Smooth muscle cell of the pulmonary artery (primary cell): Measurements from ENCODE around the gene ALDOA. TPM values are rescaled to one million over a fixed set of nuclear protein-coding genes. Genes with fewer than 3 reads are reported as not detected.

Experiments used
- total RNA-seq: library from RNA; depleted of rRNA; stranded (reverse); fragments of >200 nt; gene quantifications from 2 replicates; pipeline ENCODE4 v1.2.3, GENCODE V29; 2014

Gene ALDOA
- total RNA-seq, result 1,333 and 1,606 TPM in 2 replicates

GRCh38 chr16:30065102-30065942 is at the start of gene ALDOA:
Gene ALDOA (plus strand): TSS chr16:30065760. CDS start chr16:30066898, 1,138 bp downstream.

GRCh38 chr16:30022887-30023286 is 42.7 kb upstream of the ALDOA start, which contains the start of gene C16orf92:
Gene C16orf92 (plus strand): TSS chr16:30023198. CDS start chr16:30023341, 143 bp downstream.

GRCh38 chr16:30030841-30031413 is 34.6 kb upstream of the ALDOA start, which contains the start of gene TLCD3B:
Gene TLCD3B (minus strand): TSS chr16:30031271. CDS start chr16:30030527, 744 bp downstream.

GRCh38 chr16:30075503-30076275 is 10.1 kb downstream of the ALDOA start, which contains the start of gene PPP4C:
Gene PPP4C (plus strand): TSS chr16:30075994. CDS start chr16:30076378, 384 bp downstream.

GRCh38 chr16:30091474-30092372 is 26.2 kb downstream of the ALDOA start, which contains the start of gene TBX6:
Gene TBX6 (minus strand): TSS chr16:30091924. CDS start chr16:30091193, 731 bp downstream.

GRCh38 chr16:30096105-30096861 is 30.7 kb downstream of the ALDOA start, which contains the start of gene YPEL3:
Gene YPEL3 (minus strand): TSS chr16:30096213. CDS start chr16:30095482, 731 bp downstream.

GRCh38 chr16:30113031-30113710 is 47.6 kb downstream of the ALDOA start, which contains the start of gene GDPD3:
Gene GDPD3 (minus strand): TSS chr16:30113537. CDS start chr16:30113478, 59 bp downstream.

Other genes starting within 250 kb of the ALDOA start
- gene PAGR1, start 249.6 kb upstream of the ALDOA start, total RNA-seq, result 11.6 and 13.3 TPM in 2 replicates
- gene MVP, start 245.3 kb upstream of the ALDOA start, total RNA-seq, result 320 and 476 TPM in 2 replicates
- gene CDIPT, start 202.5 kb upstream of the ALDOA start, total RNA-seq, result 101 and 114 TPM in 2 replicates
- gene SEZ6L2, start 166.2 kb upstream of the ALDOA start, total RNA-seq, result 65.5 and 78.6 TPM in 2 replicates
- 8.8 and 12.8 TPM in 2 replicates for gene ASPHD1, start 165.3 kb upstream of the ALDOA start, total RNA-seq
- gene KCTD13, start 139.5 kb upstream of the ALDOA start, total RNA-seq, result 7.3 and 12.1 TPM in 2 replicates
- 81.6 and 84.1 TPM in 2 replicates for gene TMEM219, start 103.7 kb upstream of the ALDOA start, total RNA-seq
- 57.6 and 60.2 TPM in 2 replicates for gene TAOK2, start 91.9 kb upstream of the ALDOA start, total RNA-seq
- 5.6 and 5.9 TPM in 2 replicates for gene HIRIP3, start 70.1 kb upstream of the ALDOA start, total RNA-seq
- gene INO80E, start 69.5 kb upstream of the ALDOA start, total RNA-seq, result 15.2 and 23.6 TPM in 2 replicates
- 0.20 and 0.33 TPM in 2 replicates for gene DOC2A, start 54.7 kb upstream of the ALDOA start, total RNA-seq
- gene C16orf92, start 42.6 kb upstream of the ALDOA start, total RNA-seq, result not detected in 2 replicates
- gene TLCD3B, start 34.5 kb upstream of the ALDOA start, total RNA-seq, result 0.10 and 0.26 TPM in 2 replicates
- gene PPP4C, start 10.2 kb downstream of the ALDOA start, total RNA-seq, result 124 and 137 TPM in 2 replicates
- 0.13 and 0.20 TPM in 2 replicates for gene TBX6, start 26.2 kb downstream of the ALDOA start, total RNA-seq
- 13.8 and 27.0 TPM in 2 replicates for gene YPEL3, start 30.5 kb downstream of the ALDOA start, total RNA-seq
- gene GDPD3, start 47.8 kb downstream of the ALDOA start, total RNA-seq, result 0.76 and 1.3 TPM in 2 replicates
- gene MAPK3, start 57.5 kb downstream of the ALDOA start, total RNA-seq, result 36.8 and 39.5 TPM in 2 replicates
- 0.20 and 0.33 TPM in 2 replicates for gene CORO1A, start 117.8 kb downstream of the ALDOA start, total RNA-seq
- 8.5 and 19.2 TPM in 2 replicates for gene BOLA2B, start 127.9 kb downstream of the ALDOA start, total RNA-seq
- 15.0 and 25.2 TPM in 2 replicates for gene SLX1A, start 128.1 kb downstream of the ALDOA start, total RNA-seq
- 2.2 and 4.0 TPM in 2 replicates for gene SULT1A3, start 133.5 kb downstream of the ALDOA start, total RNA-seq
- gene NPIPB13, start 182.7 kb downstream of the ALDOA start, total RNA-seq, result 0.59 and 0.73 TPM in 2 replicates